ENCODE measurements around the gene TMPRSS6.

TMPRSS6 gene

DNA sequence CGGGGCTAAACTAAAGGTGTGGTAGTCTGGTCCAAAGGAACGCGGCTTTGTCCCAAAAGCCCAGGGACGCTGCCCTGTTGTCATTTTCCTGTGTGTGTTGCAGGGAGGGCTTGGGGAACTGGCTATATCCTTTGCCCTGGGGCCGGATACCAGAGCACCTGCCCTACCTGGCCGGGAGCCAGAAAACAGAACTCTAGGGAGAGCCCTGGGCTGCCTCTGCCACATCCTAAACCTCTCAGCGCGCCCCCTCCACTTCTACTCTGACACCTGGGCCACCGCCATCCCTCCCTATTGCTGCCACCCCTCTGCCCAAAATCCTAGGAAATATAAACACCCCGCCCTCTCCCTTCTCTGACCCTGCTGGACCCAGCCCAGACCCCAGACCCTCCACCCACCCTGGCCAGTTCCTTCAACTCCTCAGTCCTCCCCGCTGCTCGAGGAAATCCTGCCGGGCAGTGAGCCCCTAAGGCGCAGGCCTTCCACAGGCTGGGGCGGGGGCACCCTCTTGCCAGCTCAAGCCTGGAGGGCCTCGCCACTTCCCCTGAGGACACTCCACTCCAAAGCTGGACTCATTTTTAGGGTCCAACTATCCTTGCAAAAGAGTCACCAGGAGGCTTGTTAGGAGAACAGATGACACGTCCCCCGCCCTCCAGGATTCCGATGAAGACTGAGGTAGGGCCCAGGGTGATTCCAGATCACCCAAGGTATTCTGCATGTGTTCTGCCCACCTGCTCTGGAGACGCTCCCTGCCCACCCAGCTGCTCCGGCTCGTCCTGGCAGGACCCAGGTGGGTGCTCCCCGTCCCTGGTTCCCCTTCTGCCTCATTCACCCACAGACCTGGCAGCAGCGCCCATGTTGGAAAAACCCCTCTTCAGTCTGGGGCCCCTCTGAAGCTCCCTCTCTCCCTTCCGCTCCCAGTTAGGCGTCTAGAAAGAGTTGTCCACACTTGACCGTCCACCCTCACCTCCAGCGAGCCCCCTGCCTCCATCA is 45.8 kb downstream of the TMPRSS6 start:
- no peak for DNase-seq

DNA sequence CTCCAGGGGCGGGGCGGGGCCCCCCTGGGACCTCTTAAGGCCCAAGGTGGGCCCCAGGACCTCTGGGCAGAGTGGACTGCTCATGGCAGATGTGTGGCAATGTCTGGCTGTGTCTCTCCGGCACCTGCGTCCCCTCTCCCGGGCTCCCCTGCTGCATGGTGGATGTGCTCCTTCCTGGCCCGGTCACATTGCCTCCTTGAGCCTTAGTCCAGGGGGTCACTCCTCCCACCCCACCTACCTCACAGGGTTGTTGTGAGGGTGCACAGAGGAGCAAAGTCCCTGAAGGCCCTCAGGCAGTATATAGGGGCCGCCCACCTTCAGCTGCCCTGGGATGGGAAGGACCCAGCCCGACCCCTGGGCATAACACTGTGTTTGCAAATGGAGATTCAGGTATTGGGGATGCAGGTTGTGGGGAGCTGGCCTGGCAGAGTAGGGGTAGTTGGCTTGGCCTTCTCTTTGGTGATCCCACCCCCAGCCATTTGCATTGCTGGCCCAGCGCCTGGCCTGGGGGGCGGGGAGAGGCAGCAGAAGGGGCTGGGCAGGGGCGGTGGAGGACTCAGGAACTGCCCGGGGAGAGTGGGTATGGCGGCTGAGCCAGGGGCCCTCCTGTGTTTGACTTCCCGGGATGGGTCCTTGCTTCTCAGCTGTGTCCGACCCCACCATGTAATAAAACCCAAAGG is 46.7 kb downstream of the TMPRSS6 start:
- no peak for DNase-seq

DNA sequence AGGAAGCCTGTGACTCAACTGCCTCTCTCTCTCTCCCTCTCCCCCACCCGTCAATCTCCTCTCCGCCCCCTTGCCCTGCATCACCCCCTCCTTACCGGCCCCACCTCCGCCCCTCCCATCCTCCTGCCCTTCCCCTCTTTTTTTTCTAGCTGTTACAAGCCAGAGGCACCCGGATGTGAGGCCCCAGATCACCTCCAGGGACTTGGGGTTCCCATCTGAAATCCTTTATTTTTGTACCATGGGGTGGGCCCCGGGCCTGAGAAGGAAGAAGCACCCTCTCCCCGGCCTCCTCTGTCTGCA is 47.2 kb downstream of the TMPRSS6 start:
- DNase-seq = no peak

DNA sequence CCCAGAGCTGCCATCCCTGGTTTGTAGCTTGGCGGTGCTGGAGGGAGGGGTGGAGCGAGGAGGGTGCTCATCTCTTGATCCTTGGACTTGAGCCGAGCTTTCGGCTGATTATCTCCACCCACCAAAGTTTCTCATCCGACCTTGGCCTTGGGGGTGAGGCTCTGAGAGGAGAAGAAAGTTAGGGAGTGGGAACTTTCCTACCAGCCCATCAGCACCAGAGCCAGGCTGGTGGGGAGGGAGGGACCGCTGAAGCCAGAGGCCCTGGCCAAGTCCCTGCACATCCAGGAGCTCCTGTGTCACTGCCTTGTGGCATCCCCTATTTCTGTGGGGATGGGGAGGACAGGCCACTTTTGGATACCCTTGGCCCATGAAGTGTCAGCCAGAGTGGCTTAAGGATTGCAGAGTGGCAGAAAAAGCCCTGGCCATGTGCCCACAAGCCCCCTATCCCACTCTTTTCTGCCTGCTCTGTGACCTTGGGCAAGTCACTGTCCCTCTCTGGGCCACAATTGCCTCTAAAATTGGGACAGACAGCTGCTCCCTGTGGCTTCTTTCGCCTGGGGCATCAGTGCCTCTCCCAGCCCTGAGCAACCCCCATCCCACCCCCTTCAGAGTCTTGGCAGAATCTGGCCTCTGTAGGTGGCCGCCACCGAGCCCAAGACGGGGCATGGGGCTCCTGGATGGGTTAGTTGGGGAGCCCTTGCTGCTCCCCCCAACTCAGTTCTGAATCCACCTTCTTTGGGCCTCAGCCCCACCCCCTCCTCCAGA is 47.7 kb downstream of the TMPRSS6 start:
- no peak for DNase-seq

DNA sequence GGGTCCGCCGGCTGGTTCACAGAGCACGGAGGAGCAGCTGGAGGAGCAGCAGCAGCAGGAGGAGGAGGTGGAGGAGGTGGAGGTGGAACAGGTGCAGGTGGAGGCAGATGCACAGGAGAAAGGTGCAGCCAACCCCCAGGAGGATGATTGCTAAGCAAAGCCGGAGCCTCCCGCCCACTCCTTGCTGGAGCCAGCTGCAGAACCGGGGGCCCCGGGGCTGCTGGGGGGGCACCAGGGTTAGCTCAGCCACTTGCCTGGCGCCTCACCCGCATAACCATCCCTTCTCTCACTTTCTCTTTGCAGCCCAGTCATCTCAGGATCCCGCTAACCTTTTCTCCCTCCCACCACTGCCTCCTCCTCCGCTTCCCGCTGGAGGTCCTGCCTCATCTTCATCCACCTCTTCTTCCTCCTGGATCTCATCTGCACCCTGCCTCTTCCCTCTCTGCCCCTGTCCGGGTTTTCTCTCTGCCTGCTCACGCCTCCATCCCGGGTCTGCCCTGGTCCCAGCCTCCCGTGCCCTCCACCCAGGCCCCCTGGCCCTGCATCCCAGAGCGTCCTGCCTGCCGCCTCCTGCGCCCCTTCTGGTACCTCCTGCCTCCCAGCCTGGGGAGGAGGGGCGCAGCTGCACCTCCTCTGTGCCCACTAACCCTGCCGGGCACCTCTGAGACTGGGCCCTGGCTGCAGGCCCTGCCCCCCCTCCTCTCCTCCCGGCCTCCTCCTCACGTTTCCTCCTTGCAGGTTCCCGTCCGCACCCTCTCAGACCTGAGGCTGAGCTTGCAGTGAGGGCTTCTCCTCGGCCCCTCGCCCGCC is 48.5 kb downstream of the TMPRSS6 start:
- peak; percentile 83 for DNase-seq

DNA sequence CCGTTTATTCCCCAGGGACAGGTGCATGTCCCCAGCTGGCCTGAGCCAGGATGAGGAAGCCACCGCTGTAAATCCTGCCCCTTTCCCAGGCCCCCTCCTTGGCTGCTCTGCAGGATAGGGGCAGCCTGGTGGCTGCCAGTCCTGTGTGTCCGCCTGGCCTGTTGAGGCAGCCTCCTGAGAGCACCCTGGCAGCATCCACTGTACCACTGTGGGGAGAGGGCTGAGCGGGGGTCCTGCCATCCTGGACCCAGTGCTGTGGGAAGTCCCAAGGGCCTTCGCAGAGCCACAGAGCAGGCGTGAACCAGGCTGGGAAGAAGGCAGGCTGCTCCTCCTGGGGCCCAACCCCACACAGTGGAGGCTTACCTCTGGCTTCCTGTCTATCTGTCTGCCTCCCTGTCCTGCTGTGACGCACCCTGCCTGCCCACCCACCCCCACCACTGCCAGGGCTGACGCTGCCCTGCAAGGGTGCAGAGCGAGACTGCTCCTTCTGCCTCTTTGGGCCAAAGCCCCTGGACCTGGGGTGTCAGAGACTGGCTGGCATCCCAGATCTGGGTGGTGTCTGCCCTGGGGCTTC is 49.5 kb downstream of the TMPRSS6 start:
- no peak for DNase-seq

DNA sequence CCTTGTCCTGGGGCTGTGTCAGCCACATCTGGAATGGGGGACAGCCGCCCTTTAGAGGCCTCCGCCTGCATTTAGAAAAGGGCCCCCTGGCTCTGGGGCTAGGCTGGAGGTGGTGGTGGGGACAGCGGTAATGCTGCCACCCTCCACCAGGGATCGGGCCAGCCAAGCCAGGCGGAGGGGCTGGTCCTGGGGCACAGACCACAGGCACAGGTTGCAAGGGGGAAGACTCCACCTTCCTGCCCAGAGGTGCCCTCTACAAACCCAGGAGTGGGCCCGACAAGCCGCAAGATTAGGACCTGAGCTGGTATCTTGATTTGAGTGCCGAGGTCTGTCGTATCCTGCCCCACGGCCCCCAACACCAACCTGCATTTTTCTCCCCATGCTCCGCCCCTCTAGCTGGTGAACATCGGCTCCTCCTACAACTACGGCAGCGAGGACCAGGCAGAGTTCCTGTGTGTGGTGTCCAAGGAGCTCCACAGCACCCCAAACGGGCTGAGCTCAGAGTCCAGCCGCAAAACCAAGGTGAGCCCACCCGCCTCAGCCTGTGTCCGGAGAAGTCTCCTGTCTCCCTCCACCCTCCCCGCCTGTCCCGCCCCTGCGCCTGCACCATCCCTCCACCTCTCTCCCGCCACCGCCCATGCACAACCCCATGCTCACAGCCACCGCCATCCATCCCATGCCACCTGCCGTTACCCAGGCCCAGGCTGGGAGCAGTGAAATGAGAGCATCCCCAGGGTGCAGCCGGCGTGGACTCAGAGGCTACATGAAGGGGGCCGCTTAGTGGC is 50.4 kb downstream of the TMPRSS6 start:
- DNase-seq = no peak

DNA sequence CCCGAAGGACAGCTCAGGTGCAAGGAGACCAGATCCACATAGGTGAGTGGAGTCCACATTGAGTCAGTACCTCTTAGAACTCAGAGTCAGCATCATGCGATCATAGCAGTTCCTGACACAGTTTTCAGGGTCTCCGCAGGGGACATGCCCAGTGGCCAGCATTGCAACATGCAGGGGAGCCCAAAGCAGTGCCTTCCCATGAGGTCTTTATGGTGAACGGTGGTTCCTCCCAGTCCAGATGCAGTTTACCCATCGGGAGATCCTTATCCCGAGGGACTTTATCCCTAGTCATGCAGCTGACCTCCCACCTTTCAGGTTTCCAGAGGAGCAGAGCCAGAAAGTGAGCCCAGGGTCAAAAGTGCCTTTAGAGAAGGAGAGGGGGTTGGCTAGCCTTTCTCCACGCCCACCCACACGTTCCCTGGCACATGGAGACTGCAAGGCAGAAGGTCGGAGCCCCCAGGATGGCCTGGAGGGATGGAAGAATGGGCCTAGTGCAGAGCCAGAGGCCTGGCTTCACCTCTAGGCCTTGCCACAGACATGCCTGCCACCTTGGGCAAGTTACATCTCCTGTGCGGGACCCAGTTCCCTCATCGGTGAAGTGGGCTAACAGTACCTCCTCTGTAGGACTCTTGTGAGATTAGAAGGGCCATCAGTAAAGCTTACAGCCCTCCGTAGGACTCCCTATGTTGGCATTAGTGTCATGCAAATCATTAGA is 51.6 kb downstream of the TMPRSS6 start:
- DNase-seq = no peak

DNA sequence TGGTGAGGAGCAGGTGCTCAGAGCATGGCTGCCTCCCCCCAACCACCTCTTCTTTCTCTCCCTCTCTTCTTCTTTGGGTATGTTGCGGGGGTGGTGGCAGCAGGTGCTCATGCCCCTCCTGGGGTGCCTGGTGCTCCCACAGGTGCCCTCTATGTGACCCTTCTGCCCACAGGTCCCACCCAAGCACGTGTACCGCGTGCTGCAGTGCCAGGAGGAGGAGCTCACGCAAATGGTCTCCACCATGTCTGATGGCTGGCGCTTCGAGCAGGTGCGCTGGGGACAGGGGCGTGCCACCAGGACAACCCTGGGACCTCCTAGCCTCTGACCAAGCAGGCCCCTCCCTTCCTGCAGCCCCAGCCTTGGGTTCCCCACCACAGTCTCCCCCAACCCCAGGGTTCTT is 52.3 kb downstream of the TMPRSS6 start:
- no peak for DNase-seq

DNA sequence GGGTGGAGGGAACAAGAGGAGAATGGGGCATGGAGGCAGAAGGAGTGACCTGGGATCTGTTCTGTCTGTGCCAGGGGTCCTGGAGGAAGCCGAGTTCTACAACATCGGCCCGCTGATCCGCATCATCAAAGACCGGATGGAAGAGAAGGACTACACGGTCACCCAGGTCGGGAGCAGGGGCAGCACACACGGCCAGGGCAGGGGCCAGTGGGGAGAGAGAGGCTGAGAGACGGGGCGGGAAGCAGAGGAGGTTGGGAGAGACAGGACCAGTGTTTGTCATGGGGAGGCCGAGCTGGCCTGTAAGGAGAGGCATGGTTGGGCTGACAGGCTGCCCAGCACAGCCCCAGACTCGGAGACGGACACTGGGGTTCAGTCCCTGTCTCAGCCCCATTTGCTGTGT is 53.3 kb downstream of the TMPRSS6 start:
- DNase-seq = no peak

DNA sequence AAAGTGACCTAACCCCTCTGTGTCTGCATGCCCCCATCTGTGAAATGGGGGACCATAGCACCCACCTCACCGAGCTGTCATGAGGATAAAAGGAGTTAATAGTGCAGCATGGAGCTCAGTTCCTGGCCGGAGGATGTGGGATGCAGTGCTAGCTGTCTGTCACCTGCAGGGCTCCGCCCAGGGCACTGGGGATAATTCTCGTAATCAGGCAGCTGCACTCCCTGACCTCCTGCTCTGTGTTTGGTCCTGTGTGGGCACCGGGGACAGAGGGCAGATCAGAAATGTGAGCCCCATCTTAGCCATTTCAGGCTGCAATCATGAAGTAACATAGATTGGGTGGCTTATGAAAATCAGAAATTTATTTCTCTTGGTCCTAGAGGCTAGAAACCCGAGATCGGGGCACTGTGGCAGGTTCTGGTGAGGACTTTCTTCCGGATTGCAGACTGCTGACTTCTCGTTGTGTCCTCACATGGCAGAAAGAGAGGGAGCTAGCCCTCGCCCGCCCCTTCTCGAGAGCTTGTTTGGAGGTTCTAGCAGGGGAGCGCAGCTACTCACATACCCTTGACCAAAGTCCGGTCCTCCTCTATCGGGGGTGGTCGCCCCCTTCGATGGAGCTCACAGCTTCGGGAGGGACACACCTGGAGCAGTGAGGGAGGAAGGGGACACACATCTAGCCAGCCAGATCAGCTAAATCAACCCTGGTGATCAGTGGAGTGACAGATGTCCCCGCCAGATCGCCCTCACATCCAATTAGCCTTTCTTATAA is 54.7 kb downstream of the TMPRSS6 start:
- DNase-seq = no peak

DNA sequence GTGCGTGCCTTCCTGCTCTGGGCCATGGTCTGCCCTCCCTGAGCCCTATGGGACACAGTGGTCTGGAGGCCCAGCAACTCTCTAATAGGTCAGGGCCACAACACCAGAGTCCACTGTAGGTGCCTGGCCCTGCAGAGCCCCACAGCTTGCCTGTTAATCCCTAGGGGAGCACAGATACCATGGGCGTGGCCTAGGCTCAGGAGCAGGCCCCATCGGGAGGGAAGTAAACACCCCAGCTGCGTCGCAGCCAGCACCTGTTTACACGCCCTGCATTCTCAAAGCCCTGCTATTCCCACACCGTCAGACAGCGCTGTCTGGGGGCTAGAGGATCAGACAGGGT is 55.5 kb downstream of the TMPRSS6 start:
- DNase-seq = no peak

DNA sequence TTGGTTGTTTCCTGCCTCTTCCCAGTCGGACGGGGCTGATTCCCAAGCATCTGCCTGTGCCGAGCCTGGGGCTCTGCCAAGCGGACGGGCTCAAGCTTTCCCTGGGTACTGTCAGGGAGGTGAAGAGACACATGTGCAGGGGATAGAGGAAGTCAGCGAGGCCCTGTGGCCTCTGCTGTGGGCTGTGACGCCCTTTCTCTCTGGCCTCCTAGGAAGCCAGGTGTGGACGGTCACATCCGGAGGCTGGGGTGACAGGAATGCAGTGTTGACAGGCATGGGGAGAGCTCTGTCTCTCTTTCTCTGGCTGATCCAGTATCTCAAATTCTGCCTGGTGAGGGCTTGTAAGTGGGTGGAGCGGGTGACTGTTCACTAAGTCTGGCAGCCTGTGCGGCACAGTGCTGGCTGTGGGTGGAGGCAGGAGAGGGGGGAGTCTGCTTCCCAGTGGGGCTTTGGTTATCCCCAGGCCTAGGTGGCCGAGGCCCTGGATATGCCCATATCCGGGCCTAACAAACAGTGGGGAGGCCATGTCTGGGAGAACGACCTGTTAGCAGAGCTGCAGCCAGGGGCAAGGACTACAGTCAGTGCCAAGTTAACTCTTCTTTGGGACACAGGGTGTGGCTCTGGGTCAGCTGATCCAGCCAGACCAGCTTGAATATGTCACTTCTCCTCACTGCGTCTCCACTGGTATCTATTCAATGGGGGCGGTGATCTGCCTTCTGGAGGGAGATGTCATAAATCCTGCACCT is 56.0 kb downstream of the TMPRSS6 start:
- no peak for DNase-seq

DNA sequence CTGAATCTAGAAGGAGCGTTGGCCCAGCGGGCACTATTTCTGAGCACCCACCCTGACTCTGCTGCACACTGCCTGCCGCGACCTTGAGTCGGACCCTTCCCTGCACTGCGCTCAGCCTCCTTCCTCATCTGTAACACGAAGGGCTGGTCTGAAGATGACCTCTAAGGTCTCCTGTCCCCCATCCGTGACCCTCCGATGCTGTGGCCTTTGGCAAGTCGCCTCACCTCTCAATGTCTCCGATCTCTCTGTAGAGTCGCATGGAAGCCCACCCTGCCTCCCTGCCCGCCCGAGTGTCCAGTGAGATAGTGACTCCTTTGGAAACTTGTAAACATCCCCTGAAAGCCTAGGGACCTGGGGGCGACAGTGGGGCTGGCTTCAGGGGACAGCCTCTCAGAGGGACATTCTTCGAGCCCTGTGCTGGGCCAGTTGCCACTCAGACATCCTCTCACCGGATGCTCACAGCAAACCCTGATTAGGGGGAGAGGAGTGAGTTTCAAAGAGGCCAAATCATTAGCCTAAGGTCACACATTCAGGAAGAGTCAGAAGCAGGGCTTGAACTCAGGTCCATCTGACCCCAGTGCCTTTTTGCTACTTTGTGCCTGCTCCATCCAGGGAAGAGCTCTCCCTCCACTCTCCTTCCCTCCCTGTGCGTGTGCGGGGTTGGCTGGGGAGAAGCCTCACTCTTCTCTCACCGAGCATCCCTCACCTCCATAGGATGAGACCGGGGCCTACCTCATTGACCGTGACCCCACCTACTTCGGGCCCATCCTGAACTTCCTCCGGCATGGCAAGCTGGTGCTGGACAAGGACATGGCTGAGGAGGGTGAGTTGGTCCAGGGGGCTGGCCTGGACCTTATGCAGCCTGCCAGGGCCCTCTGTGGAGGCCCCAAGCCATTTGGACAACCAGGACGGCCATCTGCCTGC is 56.9 kb downstream of the TMPRSS6 start:
- DNase-seq = no peak

DNA sequence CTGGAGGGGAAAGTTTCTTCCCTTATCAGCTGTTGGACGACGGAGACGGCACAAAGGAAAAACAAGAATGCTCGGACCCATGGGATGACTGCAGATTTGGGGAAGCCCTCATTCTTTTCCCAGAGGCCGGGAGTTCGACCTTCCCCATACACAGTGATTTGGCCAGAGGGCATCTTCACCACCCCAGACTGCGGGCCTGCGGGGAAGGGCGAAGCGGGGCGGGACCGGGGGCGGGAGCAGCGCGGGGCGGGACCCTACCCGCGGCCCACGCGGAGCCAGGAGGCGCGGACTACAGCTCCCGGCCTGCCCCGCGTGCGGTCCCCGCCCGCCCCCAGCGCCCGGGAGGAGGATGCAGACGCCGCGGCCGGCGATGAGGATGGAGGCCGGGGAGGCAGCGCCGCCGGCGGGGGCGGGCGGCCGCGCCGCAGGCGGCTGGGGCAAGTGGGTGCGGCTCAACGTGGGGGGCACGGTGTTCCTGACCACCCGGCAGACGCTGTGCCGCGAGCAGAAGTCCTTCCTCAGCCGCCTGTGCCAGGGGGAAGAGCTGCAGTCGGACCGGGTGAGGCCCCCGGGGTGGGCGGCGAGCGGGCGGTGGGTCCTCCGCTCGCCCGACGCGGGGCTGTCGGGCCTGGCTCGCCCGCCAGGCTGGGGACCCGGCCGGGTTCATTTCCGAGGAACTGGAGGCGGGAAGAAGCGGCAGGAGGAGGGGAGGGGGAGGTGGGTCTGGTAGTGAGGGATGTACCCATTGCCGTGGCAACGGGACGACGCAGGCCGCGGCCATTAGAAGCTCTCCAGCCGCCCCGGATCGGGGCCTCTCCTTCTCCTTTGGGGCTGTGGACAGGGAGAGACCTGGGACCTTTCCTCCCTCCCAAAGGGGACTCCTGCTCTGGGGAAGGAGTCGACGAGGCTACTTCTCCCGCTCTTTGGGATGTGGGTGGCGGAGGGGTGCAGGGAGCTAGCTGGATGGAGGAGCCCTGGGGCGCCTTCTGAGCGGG is 57.8 kb downstream of the TMPRSS6 start, which contains the start of gene KCTD17:
KCTD17 (plus strand) TSS at position 352 of the 995 bp plus-strand sequence; CDS start at position 371, 19 bp downstream.
- DNase-seq = peak; percentile 90

DNA sequence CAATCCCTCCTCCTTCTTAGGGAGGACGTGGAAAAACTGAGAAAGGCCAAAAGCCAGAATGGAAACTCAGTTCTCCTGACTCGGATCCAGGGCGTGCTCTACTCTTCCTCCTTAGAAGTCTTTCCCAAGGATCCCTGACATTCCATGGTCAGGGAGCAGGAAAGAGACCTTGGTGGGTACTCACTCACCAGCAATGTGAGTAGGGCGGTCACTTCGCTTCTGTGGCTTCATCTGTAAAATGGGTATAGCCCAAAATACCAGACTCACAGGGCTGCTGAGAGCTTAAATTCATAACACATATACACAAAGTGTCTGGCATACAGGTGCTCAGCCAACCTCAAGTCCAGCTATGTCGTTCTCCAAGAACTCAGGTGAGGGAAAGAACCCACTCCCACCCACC is 58.6 kb downstream of the TMPRSS6 start:
- no peak for DNase-seq

DNA sequence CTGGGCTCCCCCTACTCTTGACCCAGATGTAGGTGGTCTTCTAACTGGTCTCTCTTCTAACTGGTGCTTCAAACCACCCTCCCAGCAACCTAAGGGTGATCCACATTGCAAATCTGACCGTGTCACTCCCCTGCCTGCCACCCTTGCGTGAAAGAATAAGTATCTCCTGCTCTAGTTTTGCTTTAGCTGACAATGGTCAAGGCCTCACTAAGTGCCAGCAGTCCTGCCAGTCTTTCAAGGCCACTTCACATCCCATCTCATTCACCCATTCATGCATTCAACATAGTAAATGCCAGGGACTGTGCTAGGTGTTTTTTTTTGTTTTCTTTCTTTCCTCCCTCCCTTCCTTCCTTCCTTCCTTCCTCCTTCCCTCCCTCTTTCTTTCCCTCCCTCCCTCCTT is 60.3 kb downstream of the TMPRSS6 start:
- no peak for DNase-seq
